GM11168 (cell line): ENCODE results near the gene PGF.

ENCODE experiments used
- in situ Hi-C: fragments of 300-500 bp; cut with MboI; formaldehyde crosslinking; loops from one replicate; pipeline ENCODE4 v1.12.0; 2022; ENCODE audit warnings: low sequenced_read_pairs; ENCODE audit not compliant: unreplicated experiment

PGF gene

DNA sequence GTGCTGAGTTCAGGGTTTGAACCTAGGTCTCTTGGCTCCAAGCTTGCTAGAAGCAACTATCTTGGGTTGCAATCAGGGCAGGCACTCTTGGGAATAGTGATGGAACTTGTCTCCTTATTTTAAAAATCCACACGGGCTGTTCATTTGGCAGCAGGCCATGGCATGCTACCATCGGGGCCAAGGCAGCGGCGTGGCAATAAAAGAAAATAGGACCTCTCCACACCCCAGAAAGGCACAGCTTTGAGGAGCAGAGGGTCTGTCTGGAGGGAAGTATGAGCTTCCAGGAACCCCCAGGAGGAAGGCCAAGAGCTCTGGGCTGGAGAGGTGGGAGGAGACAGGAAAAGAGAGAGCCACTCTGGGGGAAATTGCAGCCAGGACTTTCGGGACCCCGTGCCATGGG, 47.7 kb downstream of the PGF start:
- in situ Hi-C loops, result no loop called here

DNA sequence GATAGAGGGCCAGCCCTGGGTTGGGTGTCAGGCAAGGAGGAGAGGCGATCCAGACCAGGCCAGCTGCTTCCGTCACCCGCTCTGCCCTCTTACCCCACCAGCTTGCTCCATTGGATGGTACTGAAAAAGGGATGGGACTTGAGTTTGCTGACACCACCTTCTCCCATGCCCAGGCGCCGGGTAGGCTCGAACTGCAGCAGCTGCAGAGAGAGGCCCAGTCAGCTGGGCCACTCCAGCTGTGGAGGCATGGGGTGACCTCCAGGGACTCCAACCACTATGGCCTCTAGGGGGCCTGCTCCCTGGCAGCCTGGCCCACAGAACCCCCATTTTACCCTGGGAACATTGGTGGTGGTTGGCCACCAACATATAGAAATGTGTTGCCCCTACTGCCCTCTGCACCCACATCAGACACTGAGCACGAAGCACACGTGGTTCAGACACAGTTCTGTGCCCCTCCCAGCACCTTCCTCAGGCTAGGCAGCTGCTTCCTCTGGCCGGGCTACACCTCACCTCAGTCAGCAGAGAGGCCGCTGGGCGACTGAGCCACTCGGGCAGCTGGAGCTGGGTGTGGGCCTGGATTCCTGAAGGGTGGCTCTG, 48.4 kb downstream of the PGF start:
- in situ Hi-C loops, result no loop called here

DNA sequence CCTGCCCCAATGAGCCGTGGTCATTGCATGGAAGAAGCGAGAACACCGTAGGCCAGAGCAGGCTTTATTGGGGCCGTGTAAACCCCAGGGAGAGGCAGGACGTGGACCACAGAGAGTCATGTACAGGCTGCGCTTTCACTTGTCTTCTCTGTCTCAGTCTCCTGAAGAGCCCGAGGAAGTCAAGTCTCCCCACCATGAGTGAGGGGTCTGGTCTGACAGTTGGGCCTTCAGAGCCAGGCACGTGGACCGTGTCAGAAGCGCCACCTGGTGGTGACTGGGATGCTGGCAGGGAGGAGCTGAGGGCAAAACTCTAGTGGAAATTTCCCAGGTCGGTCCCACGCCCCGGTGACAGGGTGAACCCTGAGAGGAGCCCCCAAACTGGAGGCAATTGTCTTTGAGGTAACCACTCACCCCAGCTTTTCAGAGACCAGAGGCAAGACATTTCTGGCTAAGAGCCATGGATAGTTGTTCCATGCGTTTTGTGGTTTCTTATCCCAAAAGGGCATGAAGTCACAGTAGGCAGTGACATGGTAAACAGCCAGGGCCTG, 49.7 kb downstream of the PGF start:
- in situ Hi-C loops, result no loop called here

DNA sequence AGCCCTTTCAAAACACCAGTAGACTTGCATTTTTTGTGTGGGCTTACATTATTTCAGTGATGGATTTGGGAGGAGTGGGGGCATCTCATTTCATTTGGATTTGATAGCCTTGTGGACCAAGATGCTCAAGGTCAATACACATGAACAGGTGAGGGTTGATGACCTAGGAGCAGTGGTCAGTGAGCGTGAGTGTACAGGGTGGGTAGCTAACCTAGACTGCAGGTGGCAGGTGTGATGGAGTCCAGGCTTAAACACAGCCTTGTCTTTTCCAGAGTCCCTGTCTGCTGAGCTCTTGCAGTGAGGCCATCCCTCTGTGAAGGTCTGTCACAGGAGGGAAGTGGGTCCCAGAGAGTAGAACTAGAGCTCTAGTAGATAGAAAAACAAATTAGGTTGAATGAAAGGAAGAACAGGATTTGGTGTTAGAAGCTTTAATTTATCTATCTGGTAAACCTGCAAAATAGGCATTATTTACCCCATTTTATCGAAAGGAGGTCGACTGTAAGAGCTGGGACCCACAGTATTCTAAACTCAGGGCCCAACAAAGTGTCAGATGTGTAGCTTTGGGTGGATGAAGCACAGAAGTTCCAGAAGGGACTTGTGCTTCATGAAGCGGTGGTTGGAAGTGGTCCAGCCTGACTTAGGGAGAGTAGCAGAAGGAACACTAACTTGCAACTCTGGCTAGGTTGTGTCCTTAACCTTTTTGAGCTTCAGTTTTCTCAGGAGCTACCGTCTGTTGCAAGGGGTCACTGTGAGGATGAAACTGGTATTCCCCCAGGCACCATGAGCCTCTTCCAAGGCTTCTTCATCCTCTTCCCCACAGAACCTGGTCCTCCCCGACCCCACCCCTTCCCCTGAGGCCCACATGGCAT, 50.5 kb downstream of the PGF start:
- in situ Hi-C loops, result loop anchor here (5.0 kb wide), 1 partner anchor 38 kb away; no protein-coding TSS in a partner anchor

DNA sequence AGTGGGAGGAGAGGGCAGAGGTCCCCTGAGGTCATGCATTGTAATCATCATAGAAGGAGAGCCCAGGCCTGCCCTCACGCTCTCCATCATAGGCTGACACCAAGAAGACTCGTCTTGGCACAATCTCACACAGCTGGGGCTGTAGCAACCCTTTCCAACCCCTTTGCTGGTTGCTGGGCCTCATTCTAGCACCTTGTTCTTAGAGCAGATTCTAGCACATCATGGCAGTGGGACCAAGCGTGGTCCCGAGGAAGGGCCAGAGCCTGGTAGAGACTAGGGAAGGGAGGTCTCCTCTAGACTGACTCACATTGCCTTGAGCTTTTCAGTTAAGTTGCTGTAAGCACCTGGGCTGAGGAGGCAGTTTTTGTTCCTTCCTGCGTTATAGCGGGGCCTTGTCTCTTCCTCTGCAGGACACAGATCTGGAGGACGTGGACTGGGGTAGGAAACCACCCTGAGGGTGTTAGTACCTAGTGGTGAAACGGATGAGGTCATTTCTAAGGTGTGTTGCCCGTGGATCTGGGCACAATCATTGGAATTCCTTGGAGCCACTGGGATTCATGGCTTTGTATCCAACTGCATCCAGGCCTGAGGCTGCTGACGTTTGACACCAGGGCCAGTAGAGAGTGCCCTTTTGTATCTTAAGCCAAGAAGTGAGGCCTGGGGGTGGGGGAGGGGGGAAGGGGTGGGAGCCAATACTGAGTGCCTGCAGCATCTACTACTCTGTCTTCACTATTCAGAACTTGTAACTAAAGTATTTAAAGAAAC, 52.3 kb downstream of the PGF start:
- in situ Hi-C loops, result loop anchor here (5.0 kb wide), 1 partner anchor 36 kb away; no protein-coding TSS in a partner anchor

DNA sequence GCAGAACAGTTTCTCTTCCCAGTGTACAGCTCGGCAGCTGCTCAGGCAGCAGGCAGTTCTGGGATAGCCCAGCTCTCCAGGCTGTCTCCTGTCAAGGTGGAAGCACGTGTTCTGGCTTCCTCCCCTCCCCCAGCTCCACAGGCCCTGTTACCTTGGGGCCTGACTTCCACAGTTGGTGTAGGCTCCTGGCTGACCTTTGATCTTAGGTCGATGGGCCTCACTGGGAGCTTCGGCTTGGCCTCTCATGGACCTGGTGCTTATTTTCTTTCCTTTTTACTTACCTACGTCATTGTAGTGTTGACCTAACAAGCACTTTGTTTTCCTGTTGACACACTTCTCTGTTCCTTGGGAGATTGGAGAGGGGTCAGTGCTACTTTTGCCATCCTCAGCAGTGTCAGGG, 56.7 kb downstream of the PGF start:
- in situ Hi-C loops, result no loop called here

DNA sequence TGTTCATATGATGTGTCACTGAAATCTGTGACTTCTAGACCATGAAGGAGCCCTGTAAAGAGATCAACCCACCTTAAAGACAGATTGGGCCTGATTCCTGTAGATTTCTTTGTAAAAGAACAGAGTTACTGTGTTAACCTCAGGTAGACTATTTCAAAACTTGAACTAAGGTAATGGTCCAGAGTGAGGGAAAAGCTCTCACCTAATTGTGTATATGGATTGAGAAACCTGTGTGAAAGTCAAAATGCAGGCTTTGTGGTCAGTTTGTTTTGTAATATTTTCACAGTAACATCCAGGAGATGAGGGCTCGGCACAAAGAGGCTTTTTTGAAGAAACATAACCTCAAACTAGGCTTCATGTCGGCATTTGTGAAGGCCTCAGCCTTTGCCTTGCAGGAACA, 57.3 kb downstream of the PGF start:
- in situ Hi-C loops, result no loop called here

DNA sequence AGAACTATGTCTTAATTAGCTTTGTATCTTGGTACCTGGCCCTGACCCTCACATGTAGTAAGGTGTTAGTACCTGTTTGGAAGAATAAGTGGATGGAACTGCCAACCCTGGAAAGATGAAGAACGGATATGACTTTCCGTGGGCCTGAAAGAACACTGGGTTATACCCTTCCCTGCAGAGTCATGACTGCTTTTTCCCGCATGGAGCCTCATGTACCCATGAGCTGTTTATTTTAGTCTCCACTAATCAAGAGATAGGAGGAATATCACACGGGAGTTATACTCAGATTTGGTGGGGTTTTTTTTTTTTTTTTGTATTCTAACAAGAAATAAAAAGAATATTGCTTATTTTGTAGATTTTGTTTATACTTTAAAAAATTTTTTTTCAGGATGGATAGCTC, 57.8 kb downstream of the PGF start:
- in situ Hi-C loops, result no loop called here

DNA sequence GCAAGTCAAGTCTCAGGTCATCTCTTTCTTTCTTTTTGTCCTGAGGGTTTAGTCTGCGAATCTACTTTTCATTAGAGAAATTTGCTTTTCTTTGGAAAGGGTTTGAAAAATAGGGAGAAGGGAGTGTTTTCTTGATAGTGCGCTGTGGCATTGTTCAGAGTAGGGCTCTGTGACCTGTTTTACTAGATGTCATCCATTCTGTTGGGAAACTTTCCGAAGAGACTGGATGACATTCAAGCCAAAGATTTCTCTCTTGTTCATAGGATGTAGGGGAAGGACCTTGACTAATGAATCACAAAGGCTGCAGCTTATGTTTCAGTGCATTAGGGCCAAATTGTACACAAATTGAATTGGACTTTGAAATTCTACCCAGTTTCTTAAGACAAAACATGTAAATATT, 59.0 kb downstream of the PGF start:
- in situ Hi-C loops, result no loop called here

DNA sequence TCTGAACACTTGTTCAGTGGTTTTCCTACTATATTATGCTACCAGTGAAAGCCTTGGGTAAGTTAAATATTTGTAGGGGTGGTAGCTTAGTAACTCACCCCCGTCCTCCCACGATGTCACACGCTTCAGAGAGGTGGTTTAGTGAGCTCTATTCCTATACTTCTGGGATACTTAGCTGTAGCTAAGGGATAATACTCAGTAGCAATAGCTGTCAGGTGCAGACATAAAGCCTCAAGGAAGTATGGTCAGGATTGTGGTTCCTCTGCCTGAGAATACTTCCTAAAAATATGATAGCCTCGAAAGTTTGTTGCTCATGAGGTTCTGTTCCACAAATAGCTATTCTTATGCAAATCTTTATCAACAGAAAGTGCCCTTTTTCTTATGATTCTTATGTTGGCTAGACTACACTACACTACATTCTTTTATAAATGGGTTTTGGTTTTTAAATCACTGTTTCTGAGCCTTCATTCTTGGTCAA, 61.7 kb downstream of the PGF start:
- in situ Hi-C loops, result no loop called here

DNA sequence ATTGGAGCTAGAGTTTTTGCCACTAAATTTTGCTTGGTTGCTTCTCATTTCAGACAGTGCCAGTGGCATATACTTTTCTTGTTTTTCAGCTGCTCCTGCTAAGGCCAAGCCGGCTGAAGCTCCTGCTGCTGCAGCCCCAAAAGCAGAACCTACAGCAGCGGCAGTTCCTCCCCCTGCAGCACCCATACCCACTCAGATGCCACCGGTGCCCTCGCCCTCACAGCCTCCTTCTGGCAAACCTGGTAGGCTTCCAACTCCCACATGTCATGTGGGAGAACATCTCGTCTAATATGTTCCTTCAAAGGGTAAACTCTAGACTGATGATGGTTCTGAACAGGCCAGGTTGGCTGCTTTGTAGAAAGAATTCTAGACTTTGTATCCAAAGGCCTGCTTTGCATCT, 62.7 kb downstream of the PGF start:
- in situ Hi-C loops, result no loop called here

DNA sequence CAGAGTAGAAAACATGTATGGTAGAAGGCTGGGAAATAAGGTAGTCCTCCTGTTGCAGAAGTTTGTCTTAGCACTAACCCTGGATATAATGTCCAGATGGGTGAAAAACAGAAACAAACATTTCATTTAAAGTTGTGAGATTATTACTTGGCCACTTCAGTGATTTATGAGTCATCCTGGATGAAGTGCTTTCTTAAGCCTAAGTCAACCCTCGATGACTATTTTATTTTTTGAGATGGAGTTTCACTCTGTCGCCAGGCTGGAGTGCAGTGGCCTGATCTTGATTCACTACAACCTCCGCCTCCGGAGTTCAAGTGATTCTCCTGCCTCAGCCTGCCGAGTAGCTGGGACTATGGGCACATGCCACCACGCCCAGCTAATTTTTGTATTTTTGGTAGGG, 63.5 kb downstream of the PGF start:
- in situ Hi-C loops, result no loop called here
